Neural progenitor cell (in vitro differentiated cells): ENCODE results near the gene FADS2. TPM values are rescaled to one million over a fixed set of nuclear protein-coding genes. Genes with fewer than 3 reads are reported as not detected.
A peak's percentile ranks its signal among the peaks of the same experiment; 100 is the strongest.

Experiments
- DNase-seq: peaks from one replicate; pipeline ENCODE4 v3.0.0-alpha.2; 2016; ENCODE audit warnings: low spot score
- H2AFZ ChIP-seq: fragments of 200-600 bp; sonication (generic); replicated peaks from 2 replicates; pipeline ENCODE4 v1.6.1; 2016; ENCODE audit warnings: antibody characterized with exemption
- H3F3A ChIP-seq: fragments of 200-600 bp; sonication (generic); 2 replicates; pipeline ENCODE4 v1.6.1; 2016; ENCODE audit warnings: antibody characterized with exemption, low read depth
- H3K27ac ChIP-seq: fragments of 200-600 bp; sonication (generic); 2 replicates; pipeline ENCODE4 v1.5.1; 2016; ENCODE audit warnings: mild to moderate bottlenecking
- H3K27me3 ChIP-seq: fragments of 200-600 bp; sonication (generic); 2 replicates; pipeline ENCODE4 v1.6.1; 2016; ENCODE audit warnings: mild to moderate bottlenecking, moderate library complexity
- H3K36me3 ChIP-seq: fragments of 200-600 bp; sonication (generic); 2 replicates; pipeline ENCODE4 v1.5.1; 2016
- H3K4me1 ChIP-seq: fragments of 200-600 bp; sonication (generic); 2 replicates; pipeline ENCODE4 v1.6.1; 2016; ENCODE audit warnings: mixed run types
- H3K4me2 ChIP-seq: fragments of 200-600 bp; sonication (generic); 2 replicates; pipeline ENCODE4 v1.6.1; 2016
- H3K4me3 ChIP-seq: fragments of 200-600 bp; sonication (generic); 2 replicates; pipeline ENCODE4 v1.5.1; 2016
- H3K79me2 ChIP-seq: fragments of 200-600 bp; sonication (generic); 2 replicates; pipeline ENCODE4 v1.6.1; 2016; ENCODE audit warnings: low read depth
- H3K9ac ChIP-seq: fragments of 200-600 bp; sonication (generic); 2 replicates; pipeline ENCODE4 v1.6.1; 2016
- H3K9me3 ChIP-seq: fragments of 200-600 bp; sonication (generic); 2 replicates; pipeline ENCODE4 v1.5.1; 2016; ENCODE audit warnings: low read depth
- H4K20me1 ChIP-seq: fragments of 200-600 bp; sonication (generic); 2 replicates; pipeline ENCODE4 v1.6.1; 2016; ENCODE audit warnings: low read depth
- H3K27ac Mint-ChIP-seq: 3 replicates; pipeline ENCODE4 v1.8.0; 2021; ENCODE audit warnings: mixed read lengths
- H3K27me3 Mint-ChIP-seq: 2 replicates; pipeline ENCODE4 v1.8.0; 2022; ENCODE audit warnings: low read depth, mild to moderate bottlenecking, inconsistent platforms, moderate library complexity, mixed read lengths; ENCODE audit not compliant: insufficient read depth
- H3K36me3 Mint-ChIP-seq: 3 replicates; pipeline ENCODE4 v1.8.0; 2021; ENCODE audit warnings: mixed read lengths
- H3K4me1 Mint-ChIP-seq: 3 replicates; pipeline ENCODE4 v1.8.0; 2021; ENCODE audit warnings: mixed read lengths
- H3K4me3 Mint-ChIP-seq: 3 replicates; pipeline ENCODE4 v1.8.0; 2021; ENCODE audit warnings: mild to moderate bottlenecking, moderate library complexity, mixed read lengths
- H3K9me3 Mint-ChIP-seq: 3 replicates; pipeline ENCODE4 v1.8.0; 2020; ENCODE audit warnings: mixed read lengths
- EZH2 ChIP-seq: fragments of 200-600 bp; sonication (generic); IDR thresholded peaks from 2 replicates; pipeline ENCODE4 v1.6.1; 2017; ENCODE audit warnings: antibody characterized with exemption, mild to moderate bottlenecking, moderate library complexity
- EZH2phosphoT487 ChIP-seq: fragments of 200-600 bp; sonication (generic); IDR thresholded peaks from 2 replicates; pipeline ENCODE4 v1.6.1; 2017; ENCODE audit warnings: antibody characterized with exemption
- total RNA-seq: library from RNA; depleted of rRNA; stranded (reverse); fragments of >200 nt; gene quantifications from 2 replicates; pipeline ENCODE4 v1.2.3, GENCODE V29; 2015; ENCODE audit warnings: low replicate concordance
- TF ChIP-seq, protein P1 (sequence below): fragments of 200-600 bp; sonication (generic); IDR thresholded peaks from 2 replicates; pipeline ENCODE4 v1.5.1; 2017; ENCODE audit warnings: antibody characterized with exemption, mild to moderate bottlenecking

Gene FADS2
- total RNA-seq, 1 donor from 2014 or later = 233 TPM

DNA sequence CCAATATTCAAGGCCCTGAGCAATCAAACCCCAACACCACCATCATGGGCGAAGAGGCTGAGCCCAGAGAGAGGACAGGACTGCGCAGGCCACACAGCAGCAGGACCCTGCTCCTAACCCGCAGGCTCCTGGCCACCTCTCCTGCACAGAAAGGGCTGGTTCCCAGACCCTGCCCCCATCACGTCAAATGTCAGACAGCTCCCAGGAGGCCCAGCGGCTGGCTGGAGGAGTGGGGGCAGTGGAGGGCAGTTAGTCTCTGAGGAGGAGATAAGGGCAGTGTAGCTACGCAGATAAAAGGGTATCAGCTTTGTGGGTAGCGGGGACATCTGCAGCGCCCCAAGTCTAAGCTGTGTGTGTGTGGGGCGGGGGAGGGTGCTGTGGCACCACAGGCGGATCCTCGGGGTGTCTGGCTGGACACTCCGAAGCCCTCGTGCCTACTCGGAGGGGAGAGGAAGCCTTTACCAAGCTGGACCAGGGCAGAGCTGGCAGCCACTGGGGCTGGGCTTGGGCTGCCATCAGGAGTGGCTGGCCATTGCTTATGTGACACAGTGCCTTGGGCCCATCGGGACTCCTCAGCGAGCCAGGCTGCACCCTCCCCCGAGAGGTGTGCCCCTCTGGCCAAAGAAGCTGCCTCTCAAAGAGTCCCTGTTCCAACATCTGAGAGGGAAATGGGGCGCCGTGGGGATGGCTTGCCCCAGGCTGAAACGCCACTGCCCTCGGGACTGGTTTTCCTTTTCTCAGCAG is 41.8 kb downstream of the FADS2 start:
- no peaks in the 10 kb centered on the region for H3K36me3 ChIP-seq
- peaks cover 22% of the 10 kb centered on the region for H3K4me1 Mint-ChIP-seq
- H3K4me3 Mint-ChIP-seq = no peak overlapping the region
- H3K27me3 ChIP-seq = peaks cover 14% of the 10 kb centered on the region
- TF ChIP-seq EZH2phosphoT487 (no peak), EZH2 (no peak)
- TF ChIP-seq, protein P1, sequence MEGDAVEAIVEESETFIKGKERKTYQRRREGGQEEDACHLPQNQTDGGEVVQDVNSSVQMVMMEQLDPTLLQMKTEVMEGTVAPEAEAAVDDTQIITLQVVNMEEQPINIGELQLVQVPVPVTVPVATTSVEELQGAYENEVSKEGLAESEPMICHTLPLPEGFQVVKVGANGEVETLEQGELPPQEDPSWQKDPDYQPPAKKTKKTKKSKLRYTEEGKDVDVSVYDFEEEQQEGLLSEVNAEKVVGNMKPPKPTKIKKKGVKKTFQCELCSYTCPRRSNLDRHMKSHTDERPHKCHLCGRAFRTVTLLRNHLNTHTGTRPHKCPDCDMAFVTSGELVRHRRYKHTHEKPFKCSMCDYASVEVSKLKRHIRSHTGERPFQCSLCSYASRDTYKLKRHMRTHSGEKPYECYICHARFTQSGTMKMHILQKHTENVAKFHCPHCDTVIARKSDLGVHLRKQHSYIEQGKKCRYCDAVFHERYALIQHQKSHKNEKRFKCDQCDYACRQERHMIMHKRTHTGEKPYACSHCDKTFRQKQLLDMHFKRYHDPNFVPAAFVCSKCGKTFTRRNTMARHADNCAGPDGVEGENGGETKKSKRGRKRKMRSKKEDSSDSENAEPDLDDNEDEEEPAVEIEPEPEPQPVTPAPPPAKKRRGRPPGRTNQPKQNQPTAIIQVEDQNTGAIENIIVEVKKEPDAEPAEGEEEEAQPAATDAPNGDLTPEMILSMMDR = no peak
- H3K4me1 ChIP-seq = peaks cover 7% of the 10 kb centered on the region
- no peaks in the 10 kb centered on the region for H3K9me3 ChIP-seq
- H3K9me3 Mint-ChIP-seq = no peaks in the 10 kb centered on the region
- peaks cover 8% of the 10 kb centered on the region for H3K27me3 Mint-ChIP-seq
- no peak overlapping the region for H3K4me3 ChIP-seq
- H3K4me2 ChIP-seq = no peak overlapping the region
- H3K9ac ChIP-seq = no peak overlapping the region
- H3K36me3 Mint-ChIP-seq = peaks cover 7% of the 10 kb centered on the region
- H3K27ac Mint-ChIP-seq = no peak overlapping the region
- H3K27ac ChIP-seq = no peak overlapping the region
- peaks cover 15% of the 10 kb centered on the region for H4K20me1 ChIP-seq
- H2AFZ ChIP-seq = no peak overlapping the region
- H3F3A ChIP-seq = peaks cover 22% of the 10 kb centered on the region
- H3K79me2 ChIP-seq = no peaks in the 10 kb centered on the region
- DNase-seq = peak; percentile 28

DNA sequence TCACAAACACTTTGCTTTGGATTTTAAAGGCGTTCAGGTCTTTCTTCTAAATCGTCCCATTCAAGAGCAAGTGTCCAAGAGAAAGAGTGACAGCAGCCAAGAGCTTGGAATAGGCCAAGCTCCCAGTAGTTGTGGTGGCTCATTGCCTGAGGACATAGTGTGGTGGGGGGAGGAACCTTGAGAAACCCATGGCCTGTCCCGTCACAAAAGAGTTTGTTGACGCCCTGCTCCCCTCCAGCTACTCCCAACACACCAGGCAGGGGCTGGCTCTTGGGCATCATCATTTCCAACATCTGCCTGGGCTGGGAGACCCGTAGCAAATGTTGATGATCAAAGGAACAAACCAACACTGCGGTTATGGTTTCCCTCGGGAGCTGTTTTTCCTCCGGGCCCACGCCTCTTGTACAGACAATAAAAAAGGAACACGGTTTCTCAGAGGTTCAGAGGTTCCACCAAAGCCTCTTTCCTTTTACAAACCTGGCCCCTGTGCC is 42.5 kb downstream of the FADS2 start:
- H3K36me3 Mint-ChIP-seq = peaks cover 5% of the 10 kb centered on the region
- no peaks in the 10 kb centered on the region for H3K36me3 ChIP-seq
- H3K27ac ChIP-seq = no peak overlapping the region
- H3K9me3 Mint-ChIP-seq = no peaks in the 10 kb centered on the region
- no peaks in the 10 kb centered on the region for H3K9me3 ChIP-seq
- H3K27me3 Mint-ChIP-seq = peaks cover 8% of the 10 kb centered on the region
- H3F3A ChIP-seq = peaks cover 18% of the 10 kb centered on the region
- H3K4me1 Mint-ChIP-seq = peaks cover 22% of the 10 kb centered on the region
- no peak for TF ChIP-seq EZH2
- no peak for TF ChIP-seq EZH2phosphoT487
- TF ChIP-seq, protein P1 = no peak
- H3K27ac Mint-ChIP-seq = peak overlapping the region; percentile 90
- DNase-seq = no peak
- peak overlapping the region; percentile 58 for H3K4me3 Mint-ChIP-seq
- H3K4me2 ChIP-seq = no peak overlapping the region
- H2AFZ ChIP-seq = no peak overlapping the region
- peaks cover 14% of the 10 kb centered on the region for H3K27me3 ChIP-seq
- H3K79me2 ChIP-seq = no peaks in the 10 kb centered on the region
- H3K9ac ChIP-seq = no peak overlapping the region
- H4K20me1 ChIP-seq = peaks cover 15% of the 10 kb centered on the region
- H3K4me3 ChIP-seq = no peak overlapping the region
- peaks cover 7% of the 10 kb centered on the region for H3K4me1 ChIP-seq

DNA sequence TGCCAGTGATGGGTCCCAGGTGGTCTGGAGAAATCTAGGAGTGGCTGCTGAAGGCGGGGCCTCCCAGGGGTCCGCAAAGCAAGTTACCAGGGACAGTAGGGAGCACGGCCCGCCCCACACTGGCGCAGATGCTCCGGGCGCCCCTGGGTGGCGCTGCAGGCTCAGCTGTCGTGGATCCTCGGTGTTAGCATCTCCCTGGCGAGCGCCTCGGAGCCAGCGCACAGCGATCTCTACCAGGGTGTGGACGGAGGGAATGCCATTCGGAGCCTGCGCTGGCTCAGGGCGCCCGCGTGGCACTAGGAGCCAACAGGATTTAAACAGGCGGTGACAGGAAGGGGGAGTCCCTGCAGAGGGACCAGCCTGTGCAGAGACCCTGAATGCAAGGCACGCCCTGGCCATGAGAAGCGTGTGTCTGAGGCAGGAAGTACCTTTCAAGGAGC is 43.1 kb downstream of the FADS2 start:
- peak overlapping the region; percentile 90 for H3K27ac Mint-ChIP-seq

More for the DNA sequence above, 43.1 kb downstream of the FADS2 start:
- Histone ChIP-seq H4K20me1 (peaks cover 15% of the 10 kb centered on the region), H3K4me1 (peaks cover 7% of the 10 kb centered on the region), H3K27me3 (peaks cover 14% of the 10 kb centered on the region), H3K27ac (no peak overlapping the region), H3K4me3 (no peak overlapping the region), H3K4me2 (peak overlapping the region; percentile 34), H3K79me2 (no peaks in the 10 kb centered on the region), H2AFZ (no peak overlapping the region), H3K36me3 (no peaks in the 10 kb centered on the region), H3K9ac (no peak overlapping the region), H3K9me3 (no peaks in the 10 kb centered on the region), H3F3A (peaks cover 18% of the 10 kb centered on the region)
- no peak for TF ChIP-seq EZH2
- TF ChIP-seq, protein P1 = peak; percentile 92
- H3K4me3 Mint-ChIP-seq = peak overlapping the region; percentile 58
- H3K27me3 Mint-ChIP-seq = peaks cover 5% of the 10 kb centered on the region
- peaks cover 18% of the 10 kb centered on the region for H3K4me1 Mint-ChIP-seq
- H3K36me3 Mint-ChIP-seq = no peaks in the 10 kb centered on the region
- no peaks in the 10 kb centered on the region for H3K9me3 Mint-ChIP-seq
- DNase-seq = peak; percentile 93
